Erythroblast (primary cell): ENCODE measurements around the gene ZMAT5.

Experiments
- DNase-seq, 2 experiments: peaks; one replicate each; lab custom pipeline; 2025; lab: John Stamatoyannopoulos, UW
- GATA1 ChIP-seq: IDR thresholded peaks from 2 replicates; pipeline ENCODE4 v1.6.1; 2011; ENCODE audit warnings: low read depth, mild to moderate bottlenecking, control low read depth, low read length, moderate library complexity
- POLR2A ChIP-seq: IDR thresholded peaks from 2 replicates; pipeline ENCODE4 v1.6.1; 2011; ENCODE audit warnings: mild to moderate bottlenecking, low read length

ZMAT5 gene

GRCh38 chr22:29798801-29799200 lies 32.0 kb upstream of the ZMAT5 start:
- no peak for TF ChIP-seq POLR2A
- TF ChIP-seq GATA1, result no peak
- no peak for DNase-seq

- no peak for DNase-seq
- no peak for TF ChIP-seq POLR2A
- no peak for TF ChIP-seq GATA1
These were observed 31.5 kb upstream of the ZMAT5 start for GRCh38 chr22:29798318-29798717.

- TF ChIP-seq GATA1 (no peak), POLR2A (no peak)
- no peak for DNase-seq
These were observed 30.5 kb upstream of the ZMAT5 start for GRCh38 chr22:29797351-29797750.

- no peak for DNase-seq
- TF ChIP-seq POLR2A (no peak), GATA1 (no peak)
These were observed 28.9 kb upstream of the ZMAT5 start for GRCh38 chr22:29795663-29796062.

GRCh38 chr22:29793396-29793795 lies 26.6 kb upstream of the ZMAT5 start:
- TF ChIP-seq POLR2A (no peak), GATA1 (no peak)
- no peak for DNase-seq

- DNase-seq, result no peak
- TF ChIP-seq POLR2A, result no peak
- TF ChIP-seq GATA1, result no peak
These were observed 23.3 kb upstream of the ZMAT5 start for GRCh38 chr22:29790061-29790460.

GRCh38 chr22:29788339-29789279 lies 21.8 kb upstream of the ZMAT5 start:
- no peak for DNase-seq
- TF ChIP-seq POLR2A (no peak), GATA1 (no peak)

- no peak for DNase-seq
- no peak for TF ChIP-seq POLR2A
- TF ChIP-seq GATA1, result no peak
These were observed 20.7 kb upstream of the ZMAT5 start for GRCh38 chr22:29787371-29787980.

GRCh38 chr22:29786031-29786430 lies 19.2 kb upstream of the ZMAT5 start:
- DNase-seq, result no peak
- TF ChIP-seq POLR2A (no peak), GATA1 (no peak)

GRCh38 chr22:29784451-29785361 lies 17.9 kb upstream of the ZMAT5 start:
- DNase-seq, result no peak
- TF ChIP-seq POLR2A (no peak), GATA1 (no peak)

- DNase-seq, result no peak
- TF ChIP-seq GATA1 (no peak), POLR2A (no peak)
These were observed 15.4 kb upstream of the ZMAT5 start for GRCh38 chr22:29782061-29782845.

GRCh38 chr22:29780748-29781676 lies 14.2 kb upstream of the ZMAT5 start:
- DNase-seq, result peak; percentile 85 to 88
- TF ChIP-seq GATA1 (peak; percentile 78), POLR2A (no peak)
